Limb (tissue), 2 donors: ENCODE data around the gene STAT5B.
A peak's percentile ranks its signal among the peaks of the same experiment; 100 is the strongest.

Experiments
- DNase-seq, 2 donors: peaks; one replicate each; pipeline ENCODE4 v3.0.0-alpha.2; 2016; ENCODE audit errors: extremely low spot score in 2 of 2

The STAT5B gene

DNA sequence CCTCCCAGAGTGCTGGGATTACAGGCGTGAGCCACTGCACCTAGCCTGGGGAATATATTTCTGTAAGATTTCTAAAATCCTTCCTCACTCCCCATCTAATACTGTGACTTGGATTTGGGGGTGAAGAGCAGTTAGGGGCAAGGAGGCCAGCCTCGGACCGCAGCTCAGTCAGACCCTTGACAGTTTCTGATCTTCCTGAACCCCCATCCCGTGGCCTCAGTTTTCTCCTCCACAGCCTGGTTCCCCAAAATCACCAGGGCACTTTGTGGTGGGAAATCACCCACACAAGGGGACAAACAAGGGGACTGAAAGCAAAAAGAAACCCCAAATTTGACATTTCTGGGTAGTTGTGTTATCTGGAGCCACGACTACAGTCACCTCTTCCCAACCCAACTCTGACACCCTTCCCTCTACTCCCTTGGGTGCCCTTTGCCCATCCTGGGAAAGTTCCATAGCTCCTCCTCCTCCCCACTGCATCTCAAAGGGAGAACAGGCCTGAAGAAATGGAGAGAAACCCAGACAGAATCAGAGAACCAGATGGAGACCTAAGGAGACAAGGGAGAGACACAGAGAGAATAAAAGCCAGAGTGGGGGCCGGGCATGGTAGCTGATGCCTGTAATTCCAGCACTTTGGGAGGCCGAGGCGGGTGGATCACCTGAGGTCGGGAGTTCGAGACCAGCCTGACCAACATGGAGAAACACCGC lies 9.3 kb upstream of the STAT5B start:
- no peak for DNase-seq

DNA sequence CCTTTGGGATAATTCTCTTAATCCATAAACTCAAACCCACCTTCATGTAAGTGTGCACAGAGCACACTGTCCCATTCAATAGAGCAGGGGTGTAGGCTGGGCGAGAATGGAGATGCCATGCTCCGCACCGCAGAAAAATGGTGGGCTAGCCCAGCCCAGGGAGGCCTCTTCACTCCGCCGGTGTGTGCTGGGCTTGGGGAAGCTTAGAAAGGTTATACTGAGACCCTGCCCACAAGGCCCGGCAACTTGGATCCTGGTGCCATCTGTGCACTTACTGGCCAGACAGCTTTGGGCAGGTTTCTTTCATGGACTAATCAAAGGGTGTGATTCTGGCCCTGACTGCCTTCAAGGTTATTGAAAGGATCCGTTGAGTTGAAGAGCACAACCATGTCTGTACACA lies 8.4 kb upstream of the STAT5B start:
- no peak for DNase-seq

DNA sequence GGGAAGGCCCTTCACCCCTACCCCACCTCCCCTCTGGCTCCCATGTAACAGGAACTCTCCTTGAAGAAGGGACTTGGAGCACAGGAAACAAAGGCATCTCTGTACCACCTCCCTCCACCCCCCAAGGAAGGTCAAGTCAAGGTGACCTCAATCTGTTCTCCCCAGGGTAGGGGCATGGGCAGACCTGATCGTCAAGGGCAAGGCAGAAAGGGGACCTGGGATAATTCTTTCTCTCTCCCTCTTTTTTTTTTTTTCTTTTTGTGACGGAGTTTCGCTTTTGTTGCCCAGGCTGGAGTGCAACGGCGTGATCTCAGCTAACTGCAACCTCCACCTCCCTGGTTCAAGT lies 7.8 kb upstream of the STAT5B start:
- no peak for DNase-seq

DNA sequence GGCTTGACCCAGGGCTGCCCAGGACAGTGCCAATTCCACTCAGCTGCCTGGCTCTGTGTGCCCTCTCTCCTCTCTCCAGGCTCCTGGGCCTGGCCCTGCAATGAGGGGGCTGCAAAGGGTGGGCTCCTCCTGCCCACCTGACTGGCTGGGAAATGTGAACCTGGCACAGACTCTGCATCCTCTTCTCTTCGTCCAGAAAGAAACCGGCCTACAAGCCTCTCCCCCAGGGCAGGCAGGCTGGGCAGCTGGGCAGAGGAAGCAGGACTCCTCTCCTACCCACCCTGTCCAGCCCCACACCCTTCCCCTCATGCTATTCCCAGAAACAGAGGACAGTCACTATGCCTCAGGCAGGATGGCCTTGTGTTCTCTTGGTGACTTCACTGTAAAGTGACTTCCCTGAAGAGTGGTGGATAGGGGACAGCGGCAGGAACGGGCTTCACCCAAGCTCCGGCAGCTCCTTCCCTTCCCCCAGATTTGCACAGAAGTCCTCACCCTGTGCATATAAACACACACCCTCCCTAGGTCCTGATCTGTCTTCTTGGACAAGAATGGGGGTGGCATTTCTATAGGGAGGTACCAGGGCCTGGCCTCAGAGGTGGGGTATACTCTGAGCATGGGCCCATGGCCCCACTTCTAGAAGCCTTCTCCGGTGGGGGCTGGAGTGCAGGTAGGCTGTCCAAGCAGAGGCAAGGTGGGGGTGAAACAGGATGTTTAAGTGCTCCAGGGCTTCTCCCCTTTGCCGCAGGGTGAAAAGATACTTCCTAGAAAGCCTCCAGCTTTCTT lies 7.2 kb upstream of the STAT5B start:
- no peak for DNase-seq

DNA sequence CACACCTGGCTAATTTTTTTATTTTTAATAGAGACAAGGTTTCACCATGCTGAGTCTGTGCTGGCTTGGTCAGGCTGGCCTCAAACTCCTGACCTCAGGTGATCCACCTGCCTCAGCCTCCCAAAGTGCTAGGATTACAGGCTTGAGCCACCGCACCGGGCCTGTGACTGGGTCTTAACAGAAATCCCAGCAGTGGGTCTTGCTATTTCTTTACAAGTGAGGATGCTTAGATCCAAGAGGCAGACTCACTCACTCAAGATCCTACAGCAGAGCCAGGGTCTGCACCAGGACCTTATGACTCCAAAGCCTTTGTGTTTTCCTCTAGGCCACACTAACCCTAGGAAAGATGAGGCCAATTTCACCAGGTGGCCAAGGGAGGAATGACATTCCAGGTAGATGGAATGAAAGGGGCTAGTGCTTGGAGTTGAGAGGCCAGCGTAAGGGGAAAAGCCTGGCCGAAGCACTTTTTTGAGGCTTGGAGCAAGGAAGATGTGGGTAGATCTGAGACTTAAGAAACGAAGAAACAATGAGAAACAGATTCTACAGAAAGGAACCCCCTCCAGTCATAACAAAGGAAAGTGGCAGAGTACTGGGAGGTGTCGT lies 6.4 kb upstream of the STAT5B start:
- no peak for DNase-seq

DNA sequence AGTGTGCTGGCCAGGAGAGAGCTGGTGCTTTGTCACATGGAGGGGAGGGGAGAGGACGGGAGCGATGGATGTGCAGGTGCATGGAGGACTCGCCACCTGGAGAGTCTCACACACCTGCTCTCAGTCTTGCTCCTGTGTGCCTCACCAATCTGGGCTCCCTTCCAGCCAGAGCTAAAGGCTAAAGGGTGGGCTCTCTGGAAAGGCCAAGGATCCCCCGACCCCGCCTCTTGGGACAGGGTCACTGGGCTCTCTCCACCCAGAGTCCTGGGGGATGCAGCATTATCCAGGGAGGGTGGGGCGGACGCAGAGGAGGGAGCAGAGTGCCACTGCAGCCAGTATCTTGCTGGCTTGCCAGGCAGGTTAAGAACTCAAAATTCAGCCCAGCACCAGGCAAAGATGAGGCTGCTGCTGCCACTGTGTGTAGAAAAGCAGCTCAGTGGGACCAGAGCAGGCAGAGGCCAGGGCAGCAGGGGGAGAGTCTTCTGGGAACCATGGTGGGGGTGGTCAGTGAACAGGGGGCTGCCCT lies 5.4 kb upstream of the STAT5B start:
- DNase-seq = no peak

DNA sequence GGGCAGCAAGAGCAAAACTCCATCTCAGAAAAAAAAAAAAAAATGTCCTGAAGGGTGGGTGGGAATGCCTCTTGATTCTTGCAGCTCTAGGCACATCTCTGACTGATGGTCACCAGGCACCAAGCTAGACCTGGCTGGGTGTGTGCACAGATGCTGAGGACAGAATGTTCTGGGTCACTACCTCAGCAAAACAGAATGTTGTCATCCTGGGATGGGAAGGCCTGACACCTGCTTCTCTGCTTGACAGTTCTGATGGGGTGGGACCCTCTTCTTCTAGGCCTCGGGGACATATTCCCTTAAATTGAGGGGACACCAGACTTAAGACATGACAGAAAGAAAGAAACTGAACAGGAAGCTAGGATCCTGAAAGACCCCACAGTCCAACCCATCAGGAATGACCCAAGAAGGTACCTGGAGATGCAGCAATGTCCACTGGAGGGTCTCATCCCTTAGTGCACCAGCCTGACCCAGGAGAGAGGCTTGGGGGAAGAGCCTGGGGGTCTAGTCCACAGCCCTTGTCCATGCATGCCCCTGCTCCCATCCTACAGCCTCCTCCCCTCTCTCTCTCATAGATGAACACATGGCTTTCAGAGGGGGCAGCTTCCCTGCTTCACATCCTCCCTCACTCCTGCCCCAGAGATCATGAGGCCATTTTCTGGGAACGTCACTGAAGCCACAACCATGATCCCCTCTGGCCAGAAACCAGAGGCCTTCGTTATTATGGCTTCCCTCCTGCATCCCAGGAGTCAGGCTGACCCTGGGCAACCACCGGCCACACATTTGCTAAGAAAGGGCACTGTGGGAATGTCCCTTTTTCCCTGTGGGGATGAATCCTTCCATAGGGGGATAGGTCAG lies 3.8 kb upstream of the STAT5B start:
- DNase-seq = no peak

DNA sequence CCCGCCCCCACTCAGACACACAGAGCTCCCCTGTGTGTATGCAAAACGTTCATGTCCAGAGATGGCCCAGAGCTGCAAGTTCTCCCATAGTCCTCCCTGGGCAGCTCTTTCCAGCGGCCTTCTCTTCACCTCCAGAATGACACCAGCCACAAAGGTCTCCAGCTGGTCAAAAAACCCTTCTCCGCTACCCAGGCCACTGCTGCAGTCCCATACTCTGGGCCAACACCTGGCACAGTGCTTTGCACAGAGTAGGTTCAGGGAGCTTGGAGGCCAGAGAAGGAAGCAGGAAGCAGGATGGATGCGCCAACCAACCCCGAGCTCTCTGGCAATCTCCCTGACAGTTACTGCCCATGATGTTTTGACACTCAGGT lies 1.1 kb upstream of the STAT5B start:
- no peak for DNase-seq

DNA sequence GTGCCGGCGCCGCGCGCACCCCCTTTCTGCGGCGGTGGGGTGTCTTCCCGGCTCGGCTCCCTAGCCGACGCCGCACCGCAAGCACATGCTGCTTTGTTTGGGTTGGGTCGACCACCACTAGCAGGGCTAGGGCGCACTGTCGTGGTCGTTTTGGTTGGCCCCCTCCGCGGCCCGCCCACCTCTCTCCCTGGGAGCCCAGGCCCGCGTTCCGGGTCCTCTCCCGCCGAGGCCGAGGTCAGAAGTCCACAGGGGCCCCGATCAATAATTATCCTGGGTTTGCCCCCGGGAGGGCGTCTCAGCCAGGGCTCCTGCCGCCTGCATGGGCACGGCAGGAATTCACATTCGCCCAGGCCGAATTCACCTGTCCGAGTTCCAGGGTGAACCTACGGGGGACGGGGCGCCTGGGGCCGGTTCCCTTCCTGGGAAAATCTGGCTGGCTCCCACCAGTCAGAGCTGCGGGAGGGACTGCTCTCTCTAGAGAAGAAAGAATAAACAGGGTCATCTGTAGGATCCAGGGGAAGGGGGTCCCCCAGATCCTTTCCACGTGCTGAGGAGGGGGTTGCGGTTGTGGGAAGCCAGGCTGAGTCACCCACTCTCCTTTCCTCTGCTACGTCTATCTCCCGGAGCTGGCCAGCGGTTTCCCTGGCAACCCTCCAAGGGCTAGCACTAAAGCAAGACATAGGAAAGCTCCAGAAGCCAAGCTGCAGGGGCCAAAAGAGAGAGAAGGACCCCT lies 584 bp upstream of the STAT5B start:
- peak in 1 of 2 donors; percentile 70 for DNase-seq

DNA sequence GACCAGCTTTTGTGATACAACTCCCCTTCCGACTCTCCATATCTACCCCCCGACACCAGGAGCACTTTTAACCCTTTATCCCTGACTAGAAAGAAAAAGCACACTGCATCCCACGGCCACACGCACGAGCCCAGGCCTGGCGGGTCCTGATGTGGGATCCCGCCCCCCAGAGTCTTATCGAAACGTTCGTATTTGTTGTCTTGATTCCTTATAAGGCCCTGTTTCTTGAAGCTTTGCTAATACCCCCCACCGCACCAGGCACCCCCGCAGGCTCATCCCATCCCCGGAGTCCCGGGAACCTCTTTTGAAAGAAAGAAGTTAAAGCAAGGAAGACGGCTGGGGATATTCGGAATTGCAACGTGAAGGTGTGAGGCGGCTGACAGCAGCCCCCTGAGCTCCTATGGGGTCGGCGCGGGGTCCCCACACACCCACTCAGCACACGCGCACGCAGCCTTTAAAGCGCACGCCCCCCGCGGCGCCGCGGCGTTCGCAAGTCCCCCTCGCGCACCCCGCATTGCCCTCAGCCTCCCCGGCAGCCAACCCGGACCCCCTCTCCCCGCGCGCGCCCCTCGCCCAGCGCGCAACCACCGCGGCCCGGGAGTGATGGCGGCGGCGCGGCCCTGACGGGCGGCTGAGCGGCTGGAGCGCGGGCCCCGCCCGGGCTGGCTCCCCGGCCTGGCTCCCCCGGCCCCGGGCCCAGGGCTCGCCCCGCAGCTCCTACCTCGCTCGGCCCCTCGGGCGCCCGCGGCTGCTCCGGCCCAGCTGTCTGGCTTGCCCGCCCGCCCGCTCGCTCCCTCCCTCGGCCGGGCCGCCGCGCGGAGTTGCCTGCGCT lies 448 bp downstream of the STAT5B start:
- DNase-seq = peak in 1 of 2 donors; percentile 85

DNA sequence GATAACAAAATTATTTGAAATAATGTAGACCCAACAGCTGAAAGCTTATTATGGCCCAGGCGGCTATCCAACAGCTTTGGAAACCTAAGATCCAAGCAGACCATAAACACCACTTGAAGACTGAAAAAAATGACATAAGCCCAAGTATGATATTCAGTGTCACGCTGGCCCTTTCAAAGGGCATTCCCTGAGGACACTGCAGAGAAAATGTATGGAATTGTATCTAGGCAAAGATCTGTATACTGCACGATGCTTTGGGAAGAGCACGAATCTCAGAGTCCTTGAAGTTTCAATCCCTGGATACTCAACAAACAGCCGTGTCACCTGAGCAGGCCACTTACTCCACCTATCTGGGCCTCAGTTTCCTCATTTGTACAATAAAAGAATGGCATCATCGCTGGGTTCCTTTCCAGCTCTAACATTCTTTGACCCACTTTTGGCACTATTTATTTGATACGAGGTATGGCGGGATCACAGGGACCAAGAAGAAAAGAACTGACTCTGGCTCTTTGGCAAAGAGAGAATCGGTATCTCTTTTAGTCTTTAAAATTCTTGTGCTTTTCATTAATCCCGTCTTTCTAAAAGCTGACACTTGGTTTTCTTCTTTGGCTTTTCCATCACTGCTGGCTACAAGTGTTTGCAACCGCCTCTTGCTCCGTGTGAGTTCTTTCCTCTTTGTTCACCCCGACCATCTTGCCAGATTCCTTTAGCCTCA lies 1.2 kb downstream of the STAT5B start:
- DNase-seq = no peak

DNA sequence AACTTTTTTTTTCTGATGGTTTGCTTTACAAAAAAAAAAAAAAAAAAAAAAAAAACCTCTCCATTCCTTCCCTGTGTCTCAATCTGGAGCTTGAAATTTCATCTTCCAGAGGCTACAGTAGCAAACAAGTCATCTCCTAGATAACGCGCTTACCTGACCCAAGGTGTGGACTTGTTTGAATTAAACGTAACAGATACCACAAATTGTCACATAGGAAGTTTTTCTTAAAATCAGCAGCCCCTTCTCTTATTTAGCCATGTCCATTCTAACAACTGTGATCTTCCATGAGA lies 2.0 kb downstream of the STAT5B start:
- DNase-seq = no peak

DNA sequence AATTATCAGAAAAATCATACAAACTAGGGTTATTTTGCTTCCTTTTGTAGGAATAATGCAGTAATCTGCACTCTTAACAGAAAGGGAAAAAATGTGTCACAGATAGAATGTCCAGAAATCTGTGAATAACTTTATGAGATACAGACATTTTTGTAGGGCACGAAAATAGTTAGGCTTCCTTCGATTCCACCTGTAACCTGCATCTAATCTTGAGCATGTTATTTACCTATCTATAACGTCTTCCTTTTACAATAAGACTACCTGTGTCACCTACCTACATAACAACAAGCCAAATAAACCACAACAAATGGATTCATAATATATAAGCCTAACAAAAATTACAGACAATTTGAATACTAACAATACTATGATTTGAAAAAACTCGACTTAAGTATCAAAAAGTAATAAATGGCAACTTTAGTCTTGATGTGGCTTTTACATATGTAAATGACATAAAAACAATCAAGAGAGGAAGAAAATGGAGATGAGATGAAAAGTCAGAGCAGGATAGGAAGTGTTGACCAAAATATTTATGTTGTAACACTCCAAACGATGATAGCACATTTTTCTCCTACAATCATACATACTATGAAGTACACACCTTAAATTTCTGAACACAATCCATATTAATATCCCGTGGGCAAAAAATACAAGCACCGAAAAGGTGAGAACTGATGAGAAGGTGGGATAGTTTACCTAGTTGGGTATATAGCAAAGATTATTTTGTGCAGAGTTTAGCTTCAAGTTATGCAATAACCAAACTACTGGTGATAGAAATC lies 2.5 kb downstream of the STAT5B start:
- no peak for DNase-seq

DNA sequence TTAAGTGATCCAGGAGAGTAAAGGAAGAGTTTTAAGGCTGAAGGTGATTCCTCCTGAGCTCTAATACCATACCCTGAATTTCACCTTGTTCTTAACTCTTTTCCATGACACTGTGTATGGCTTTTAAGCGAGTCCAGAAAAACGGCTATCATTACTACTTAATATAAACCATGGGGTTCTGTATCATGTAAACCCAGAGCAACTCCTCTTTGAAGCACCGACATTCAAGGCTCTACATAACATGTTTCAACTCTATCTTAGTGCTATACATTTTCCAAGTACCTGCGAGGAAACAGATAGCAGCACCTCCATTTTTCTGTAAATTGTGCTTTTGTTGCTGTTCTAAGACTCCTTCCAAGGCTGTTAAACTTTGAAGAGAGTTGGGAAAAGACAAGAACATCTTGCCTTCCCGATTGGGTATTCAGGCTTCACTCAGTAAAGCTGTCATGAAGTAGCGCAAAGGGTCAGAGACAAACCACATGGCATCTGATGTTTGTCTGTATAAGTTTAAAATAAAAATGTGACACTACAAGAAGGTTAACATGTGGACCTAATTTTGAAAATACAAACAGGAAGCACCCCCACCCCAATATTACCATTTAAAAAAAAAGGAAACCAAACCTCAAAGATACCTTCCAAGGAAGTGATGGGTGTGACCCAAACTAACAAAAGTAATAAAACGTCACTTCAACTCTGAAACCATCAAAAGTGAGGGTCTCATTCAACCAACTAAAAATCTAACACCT lies 3.9 kb downstream of the STAT5B start:
- no peak for DNase-seq

DNA sequence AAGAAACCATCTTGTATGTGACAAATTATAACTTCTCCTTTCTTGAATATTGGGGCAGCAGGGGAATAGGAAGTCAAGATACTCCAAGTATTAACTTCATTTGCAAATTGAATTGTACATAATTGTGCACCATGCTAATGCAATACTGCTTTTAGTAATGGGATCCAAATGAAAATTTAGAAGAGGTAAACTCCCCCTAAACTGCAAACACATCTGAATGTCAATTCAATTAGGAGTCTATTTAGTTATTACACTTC lies 4.5 kb downstream of the STAT5B start:
- DNase-seq = no peak

DNA sequence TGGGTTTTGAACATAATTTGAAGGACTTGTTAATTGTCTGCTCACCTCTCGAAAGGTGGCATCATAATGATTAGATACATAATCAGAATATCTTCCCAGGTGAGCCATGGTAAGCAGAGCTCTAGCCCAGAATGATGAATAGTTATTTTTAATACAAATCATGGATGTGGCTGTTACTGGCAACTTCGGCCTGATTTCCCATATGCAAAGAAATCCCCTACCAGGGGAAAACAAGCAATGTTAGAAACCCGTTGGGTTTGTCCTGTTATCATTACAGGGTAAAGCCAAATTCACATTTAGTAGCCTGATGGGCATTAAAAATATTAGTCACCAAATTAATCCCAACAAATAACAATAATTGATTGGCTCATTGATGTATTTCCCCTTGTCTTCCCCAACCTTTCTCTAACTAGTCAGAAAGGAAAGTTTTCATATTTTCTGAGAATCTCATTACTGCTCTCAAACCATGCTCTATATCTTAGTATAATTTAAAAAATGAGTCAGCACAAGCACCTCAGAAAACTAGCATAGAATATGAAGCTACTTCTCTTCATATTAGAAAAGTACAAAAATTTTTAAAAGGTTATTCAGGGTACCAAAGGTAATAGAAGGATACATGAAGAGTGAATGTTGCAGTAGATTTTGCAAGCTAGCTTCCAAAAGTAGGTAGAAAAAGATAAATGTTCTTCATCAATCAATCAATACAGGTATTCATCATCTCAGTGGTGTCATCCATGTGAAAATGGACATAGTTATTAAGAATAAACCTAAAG lies 5.0 kb downstream of the STAT5B start:
- DNase-seq = no peak

DNA sequence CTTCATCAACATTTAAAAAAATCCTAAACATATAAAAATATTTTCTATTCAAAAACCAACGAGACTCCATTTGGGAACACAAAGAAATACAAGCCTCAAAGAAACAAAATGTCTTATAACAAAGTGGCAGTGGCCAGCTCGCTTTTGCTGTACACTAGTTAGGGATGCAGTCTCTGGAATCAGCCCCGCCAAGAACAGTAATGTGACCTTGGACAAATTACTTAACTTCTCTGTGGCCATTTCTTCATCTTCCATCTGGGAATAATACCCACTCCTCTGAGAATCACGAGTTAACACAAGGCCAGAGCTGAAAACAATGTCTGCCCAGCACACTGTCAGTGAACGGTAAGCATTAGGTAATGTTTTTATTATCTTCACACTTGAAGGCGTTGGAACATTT lies 5.6 kb downstream of the STAT5B start:
- DNase-seq = no peak

DNA sequence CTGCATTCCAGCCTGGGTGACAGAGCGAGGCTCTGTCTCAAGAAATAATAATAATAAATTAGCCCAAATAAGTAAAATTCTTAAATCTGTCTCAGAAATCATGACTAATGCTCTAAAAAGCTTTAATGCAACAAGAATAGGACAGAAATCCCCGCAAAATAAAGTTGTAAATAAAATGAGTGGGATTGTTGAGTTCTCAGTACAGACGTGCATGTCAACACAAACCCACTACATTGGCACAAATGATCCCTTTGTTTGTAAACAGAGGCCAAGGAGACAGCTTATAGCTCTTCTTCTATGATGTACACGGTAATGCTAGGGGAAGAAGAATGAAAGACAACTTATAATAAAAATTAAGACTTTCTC lies 6.0 kb downstream of the STAT5B start:
- DNase-seq = no peak
